Measurements from ENCODE around the gene OXA1L.
A peak's percentile ranks its signal among the peaks of the same experiment; 100 is the strongest.
"Not testable (repeated sequence)": the region's sequence is repeated elsewhere in the genome, so short reads cannot be mapped to it uniquely, and the experiment has no call there.

OXA1L gene

GRCh38 chr14:22766457-22767322 lies at the start of gene OXA1L:
TSS of gene OXA1L (plus strand) at chr14:22766688. CDS start at chr14:22766702, 14 bp downstream.
- TF ChIP-seq ZFX (IDR thresholded peaks at IDR 0.05) (peak; percentile 57; the same call in 1 of the 2 replicates), CTCF (conservative IDR thresholded peaks at IDR 0.05) (no peak)
- peak within 1 kb of the TSS; percentile 91 for H3K27ac ChIP-seq

- H3K27ac ChIP-seq: no peak overlapping the region
- TF ChIP-seq ZFX (IDR thresholded peaks at IDR 0.05) (no peak), CTCF (conservative IDR thresholded peaks at IDR 0.05) (no peak)
These were observed 48.4 kb upstream of the OXA1L start for GRCh38 chr14:22718091-22718490.

GRCh38 chr14:22721213-22721612 lies 45.3 kb upstream of the OXA1L start:
- TF ChIP-seq CTCF (conservative IDR thresholded peaks at IDR 0.05): no peak
- no peak for TF ChIP-seq ZFX (IDR thresholded peaks at IDR 0.05)
- H3K27ac ChIP-seq: no peak overlapping the region

GRCh38 chr14:22723815-22724214 lies 42.7 kb upstream of the OXA1L start:
- TF ChIP-seq ZFX (IDR thresholded peaks at IDR 0.05) (no peak), CTCF (conservative IDR thresholded peaks at IDR 0.05) (no peak)
- no peak overlapping the region for H3K27ac ChIP-seq

GRCh38 chr14:22724847-22725246 lies 41.6 kb upstream of the OXA1L start:
- H3K27ac ChIP-seq: not testable (repeated sequence)

- H3K27ac ChIP-seq: not testable (repeated sequence)
These were observed 41.1 kb upstream of the OXA1L start for GRCh38 chr14:22725374-22725773.

GRCh38 chr14:22726012-22726411 lies 40.5 kb upstream of the OXA1L start:
- no peak for TF ChIP-seq CTCF (conservative IDR thresholded peaks at IDR 0.05)
- no peak for TF ChIP-seq ZFX (IDR thresholded peaks at IDR 0.05)
- no peak overlapping the region for H3K27ac ChIP-seq

- H3K27ac ChIP-seq: not testable (repeated sequence)
These were observed 34.4 kb upstream of the OXA1L start for GRCh38 chr14:22732062-22732461.

GRCh38 chr14:22733829-22734228 lies 32.7 kb upstream of the OXA1L start:
- no peak overlapping the region for H3K27ac ChIP-seq
- TF ChIP-seq ZFX (IDR thresholded peaks at IDR 0.05): no peak
- no peak for TF ChIP-seq CTCF (conservative IDR thresholded peaks at IDR 0.05)
